T-helper 1 cell treated with Interleukin-12 subunit alpha and Interleukin-12 subunit beta and Interleukin-4 antibody, amounts not matched to agents 30 ng/mL and 1 ng/mL, for 36 hours (primary cell): ENCODE results near the gene C1orf216. TPM values are rescaled to one million over a fixed set of nuclear protein-coding genes. Genes with fewer than 3 reads are reported as not detected.
"Not testable (repeated sequence)": the region's sequence is repeated elsewhere in the genome, so short reads cannot be mapped to it uniquely, and the experiment has no call there.

ENCODE experiments used
- intact Hi-C: fragments of 100-400 bp; cut with micrococcal nuclease; formaldehyde crosslinking; loops from one replicate; pipeline ENCODE4 v1.15.1; 2024
- total RNA-seq: library from RNA; stranded (reverse); gene quantifications from 2 replicates; pipeline ENCODE4 v1.2.3, GENCODE V29; 2022

The C1orf216 gene
- total RNA-seq, 1 donor from 2014 or later: 20.8 TPM

- intact Hi-C loops: no loop called here
Measured at GRCh38 chr1:35707601-35708440, 10.9 kb downstream of the C1orf216 start.

- intact Hi-C loops: no loop called here
Measured at GRCh38 chr1:35706846-35707600, 11.7 kb downstream of the C1orf216 start.

DNA sequence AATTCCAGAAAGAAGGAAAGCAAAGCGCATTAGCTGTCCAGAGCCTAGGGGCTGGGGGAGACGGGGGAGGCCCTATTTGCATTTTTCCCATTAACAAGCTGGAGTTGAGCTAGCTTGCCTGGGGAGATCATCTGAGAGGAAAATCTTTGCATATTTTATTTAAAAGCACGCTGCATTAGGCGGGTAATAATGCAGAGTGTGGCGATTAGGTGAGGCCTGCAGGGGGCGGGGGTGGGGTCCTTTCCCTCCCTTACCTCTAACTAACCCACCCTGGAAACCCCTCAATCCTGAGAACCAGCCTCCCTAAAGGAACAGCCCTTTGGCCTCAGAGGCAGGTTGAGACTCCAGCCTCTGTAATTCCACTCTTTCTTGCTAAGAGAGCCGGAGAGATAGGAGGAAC is 16.2 kb downstream of the C1orf216 start:
- intact Hi-C loops: no loop called here

DNA sequence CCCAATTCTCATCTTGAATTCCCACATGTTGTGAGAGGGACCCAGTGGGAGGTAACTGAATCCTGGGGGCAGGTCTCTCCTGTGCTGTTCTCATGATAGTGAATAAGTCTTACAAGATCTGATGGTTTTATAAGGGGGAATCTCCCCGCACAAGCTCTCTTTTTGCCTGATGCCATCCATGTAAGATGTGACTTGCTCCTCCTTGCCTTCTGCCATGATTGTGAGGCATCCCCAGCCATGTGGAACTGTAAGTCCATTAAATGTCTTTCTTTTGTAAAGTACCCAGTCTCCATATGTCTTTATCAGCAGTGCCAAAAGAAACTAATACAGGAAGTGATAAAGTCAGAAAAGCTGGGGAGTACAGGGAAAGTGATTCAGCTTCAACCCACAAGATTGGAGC is 19.5 kb downstream of the C1orf216 start:
- intact Hi-C loops: not testable (repeated sequence)

DNA sequence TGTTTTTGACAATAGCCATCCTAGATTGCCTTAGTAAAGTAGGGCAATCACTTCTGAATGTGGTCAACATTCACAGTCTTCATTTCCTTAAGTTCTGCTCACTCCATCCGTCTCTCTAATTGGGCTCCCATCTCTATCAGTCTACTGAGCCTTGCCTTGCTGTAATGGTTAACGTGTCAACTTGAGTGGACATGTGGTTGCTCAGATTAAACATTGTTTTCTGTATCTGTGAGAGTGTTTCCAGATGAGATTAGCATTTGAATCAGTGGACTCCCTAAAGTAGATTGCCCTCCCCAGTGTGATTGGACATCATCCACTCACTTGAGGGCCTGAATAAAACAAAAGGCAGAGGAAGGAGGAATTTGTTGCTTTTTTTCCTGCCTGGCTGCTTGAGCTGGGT is 26.4 kb downstream of the C1orf216 start:
- intact Hi-C loops: no loop called here

- intact Hi-C loops: no loop called here
Measured at GRCh38 chr1:35691571-35692220, 27.0 kb downstream of the C1orf216 start.

DNA sequence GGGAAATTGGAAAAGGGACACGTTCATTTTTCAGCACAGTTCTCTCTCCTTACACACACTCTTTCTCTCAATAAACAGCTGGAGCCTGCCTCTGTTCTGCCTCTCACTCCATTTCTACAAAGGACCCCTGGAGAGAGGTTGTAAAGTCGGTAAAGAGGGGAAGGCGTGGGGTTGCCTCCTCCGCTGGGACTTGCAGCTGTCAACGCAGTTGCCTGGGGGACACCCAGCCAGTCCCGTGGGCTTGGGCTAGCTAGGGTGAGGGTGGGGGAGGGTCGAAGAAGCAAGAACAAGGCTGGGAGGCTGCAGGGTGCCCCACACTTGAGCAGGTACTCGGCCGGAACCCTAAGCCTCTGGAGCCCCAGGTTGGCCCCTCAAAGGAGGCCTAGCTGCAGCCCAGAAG is 27.6 kb downstream of the C1orf216 start:
- intact Hi-C loops: no loop called here

- intact Hi-C loops: not testable (repeated sequence)
Measured at GRCh38 chr1:35690103-35690502, 28.6 kb downstream of the C1orf216 start.

- intact Hi-C loops: no loop called here
Measured at GRCh38 chr1:35688161-35688560, 30.5 kb downstream of the C1orf216 start.

- intact Hi-C loops: no loop called here
Measured at GRCh38 chr1:35683012-35683411, 35.7 kb downstream of the C1orf216 start.

DNA sequence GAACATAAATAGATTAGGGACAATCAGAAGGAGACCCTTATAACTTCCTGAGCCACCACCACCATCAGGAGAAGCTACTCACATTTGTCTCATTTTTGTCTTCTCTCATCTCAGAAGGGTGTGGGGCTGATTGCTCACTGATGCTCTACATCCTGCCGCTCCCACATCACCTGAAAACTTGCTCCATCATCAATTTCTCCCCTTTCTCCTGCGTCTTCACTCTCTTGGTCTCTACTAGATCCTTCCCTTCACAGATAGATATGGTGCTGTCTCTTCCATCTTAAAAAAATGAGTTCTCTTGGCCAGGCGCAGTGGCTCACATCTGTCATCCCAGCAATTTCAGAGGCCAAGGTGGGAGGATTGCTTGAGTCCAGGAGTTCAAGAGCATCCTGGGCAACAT is 38.4 kb downstream of the C1orf216 start:
- intact Hi-C loops: no loop called here

GRCh38 chr1:35675773-35676172 is 42.9 kb downstream of the C1orf216 start:
- intact Hi-C loops: no loop called here

DNA sequence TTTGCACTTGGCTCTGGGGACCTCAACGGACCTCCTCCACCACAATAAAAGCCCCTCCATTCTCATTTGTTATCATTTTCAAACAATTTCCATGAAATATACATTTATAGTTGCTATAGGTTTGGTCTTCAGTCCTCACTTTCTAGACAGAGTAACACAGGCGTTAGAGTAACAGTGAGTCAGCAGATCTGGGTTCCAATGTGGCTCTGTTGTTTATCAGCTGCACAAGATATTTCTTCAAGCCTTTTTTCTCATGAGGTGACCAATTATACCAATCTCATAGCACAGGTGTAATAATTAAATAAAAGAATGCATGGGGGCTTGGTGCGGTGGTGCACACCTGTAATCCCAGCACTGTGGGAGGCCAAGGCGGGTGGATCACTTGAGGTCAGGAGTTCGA is 44.6 kb downstream of the C1orf216 start:
- intact Hi-C loops: no loop called here

GRCh38 chr1:35672116-35672515 is 46.6 kb downstream of the C1orf216 start:
- intact Hi-C loops: no loop called here

GRCh38 chr1:35668506-35668905 is 50.2 kb downstream of the C1orf216 start:
- intact Hi-C loops: no loop called here

- intact Hi-C loops: no loop called here
Measured at GRCh38 chr1:35666916-35667315, 51.8 kb downstream of the C1orf216 start.

DNA sequence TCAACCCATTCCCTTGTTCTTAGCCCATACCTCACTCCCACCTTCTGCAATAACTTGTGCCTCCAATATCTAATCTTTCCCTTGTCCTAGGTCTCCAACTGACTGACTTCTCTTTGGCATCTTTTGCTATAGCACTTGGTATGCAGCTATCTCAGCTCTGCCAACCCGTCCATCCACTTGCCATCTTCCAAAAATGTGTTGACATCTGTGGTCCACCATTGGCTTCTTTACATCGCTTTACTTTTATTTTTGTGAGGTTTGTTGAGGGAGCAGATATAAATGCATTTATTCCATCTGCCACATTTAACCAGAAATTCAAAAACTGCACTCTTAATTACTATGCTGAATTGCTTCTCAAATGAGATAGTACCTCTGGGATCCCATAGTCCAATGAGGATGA is 52.5 kb downstream of the C1orf216 start:
- intact Hi-C loops: no loop called here

Other genes starting within 250 kb of the C1orf216 start
- 80.3 and 84.6 TPM in 2 replicates for gene KIAA0319L, start 161.5 kb downstream of the C1orf216 start, total RNA-seq
- gene NCDN, start 161.1 kb downstream of the C1orf216 start, total RNA-seq: 70.6 and 72.0 TPM in 2 replicates
- gene TFAP2E, start 145.6 kb downstream of the C1orf216 start, total RNA-seq: 0.42 and 0.83 TPM in 2 replicates
- gene PSMB2, start 77.4 kb downstream of the C1orf216 start, total RNA-seq: 113 and 116 TPM in 2 replicates
- 50.3 and 51.1 TPM in 2 replicates for gene CLSPN, start 51.1 kb upstream of the C1orf216 start, total RNA-seq
- gene AGO4, start 89.1 kb upstream of the C1orf216 start, total RNA-seq: 16.6 and 18.9 TPM in 2 replicates
- 25.7 and 26.4 TPM in 2 replicates for gene AGO1, start 164.3 kb upstream of the C1orf216 start, total RNA-seq
- gene AGO3, start 212.2 kb upstream of the C1orf216 start, total RNA-seq: 31.0 and 31.1 TPM in 2 replicates